CD14-positive monocyte (primary cell): ENCODE results near the gene DCC. TPM values are rescaled to one million over a fixed set of nuclear protein-coding genes. Genes with fewer than 3 reads are reported as not detected.

Source experiments
- DNase-seq, 3 donors: peaks; one replicate each; pipeline ENCODE4 v3.0.0-alpha.2; 2011 to 2022
- H2AFZ ChIP-seq: 2 replicates; pipeline ENCODE4 v1.6.0; 2012; ENCODE audit warnings: mild to moderate bottlenecking, low read depth, low read length, inconsistent platforms; ENCODE audit not compliant: insufficient read depth, poor library complexity, severe bottlenecking
- H3K27ac ChIP-seq, 2 donors: 1 replicate in 1 of 2; 2 replicates in 1 of 2; pipeline ENCODE4 v1.5.1; 2012 to 2013; ENCODE audit warnings: low read length in 2 of 2, control low read depth in 1 of 2, inconsistent platforms in 1 of 2, low read depth in 1 of 2, mild to moderate bottlenecking in 1 of 2
- H3K27me3 ChIP-seq, 2 donors: one replicate each; pipeline versions ENCODE4 v1.6.0 to v1.6.1; 2011 to 2013; ENCODE audit warnings: low read length in 2 of 2; ENCODE audit not compliant: control insufficient read depth in 2 of 2, insufficient read depth in 2 of 2
- H3K36me3 ChIP-seq, 2 donors: replicated peaks in 1 of 2; 1 replicate in 1 of 2; 2 replicates in 1 of 2; pipeline versions ENCODE4 v1.5.1 to v1.6.1; 2012 to 2013; ENCODE audit warnings: low read length in 2 of 2, control low read depth in 1 of 2, inconsistent platforms in 1 of 2, mild to moderate bottlenecking in 1 of 2; ENCODE audit not compliant: insufficient read depth in 2 of 2, control insufficient read depth in 1 of 2
- H3K4me1 ChIP-seq, 2 donors: 1 replicate in 1 of 2; 2 replicates in 1 of 2; pipeline versions ENCODE4 v1.5.1 to v1.6.1; 2012 to 2013; ENCODE audit warnings: low read length in 2 of 2, control low read depth in 1 of 2, inconsistent platforms in 1 of 2, mild to moderate bottlenecking in 1 of 2, moderate library complexity in 1 of 2; ENCODE audit not compliant: insufficient read depth in 2 of 2, control insufficient read depth in 1 of 2
- H3K4me2 ChIP-seq: replicated peaks from 2 replicates; pipeline ENCODE3; 2012; ENCODE audit warnings: low read length, moderate library complexity, mild to moderate bottlenecking; ENCODE audit not compliant: poor library complexity, severe bottlenecking; ENCODE audit errors: extremely low read depth
- H3K4me3 ChIP-seq, 3 experiments: fragments of 200-600 bp in 1 of 3; sonication (generic) in 1 of 3; replicated peaks in 1 of 3; 1 replicate in 2 of 3; 2 replicates in 1 of 3; pipeline ENCODE4 v1.5.1; 2011 to 2013; ENCODE audit warnings: low read length in 3 of 3, mild to moderate bottlenecking in 3 of 3, control low read depth in 2 of 3, low read depth in 2 of 3, inconsistent platforms in 1 of 3, moderate library complexity in 1 of 3
- H3K79me2 ChIP-seq: 2 replicates; pipeline ENCODE4 v1.6.0; 2012; ENCODE audit warnings: mild to moderate bottlenecking, control low read depth, inconsistent platforms, low read length, moderate library complexity; ENCODE audit not compliant: insufficient read depth
- H3K9ac ChIP-seq: 2 replicates; pipeline ENCODE4 v1.6.0; 2017; ENCODE audit warnings: low read length, mild to moderate bottlenecking; ENCODE audit not compliant: insufficient read depth, poor library complexity, severe bottlenecking
- H3K9me3 ChIP-seq, 2 donors: replicated peaks in 1 of 2; 1 replicate in 1 of 2; 2 replicates in 1 of 2; pipeline versions ENCODE4 v1.5.1 to v1.6.1; 2012 to 2013; ENCODE audit warnings: low read length in 2 of 2, control low read depth in 1 of 2; ENCODE audit not compliant: control insufficient read depth in 1 of 2, insufficient read depth in 1 of 2
- H4K20me1 ChIP-seq: 2 replicates; pipeline ENCODE4 v1.6.0; 2012; ENCODE audit warnings: mild to moderate bottlenecking, low read length, control low read depth, moderate library complexity; ENCODE audit not compliant: insufficient read depth
- H3K27ac Mint-ChIP-seq, 7 donors: one replicate each; pipeline ENCODE4 v1.8.0; 2020; ENCODE audit warnings: mild to moderate bottlenecking in 7 of 7, mixed read lengths in 7 of 7, moderate library complexity in 6 of 7, inconsistent platforms in 2 of 7
- H3K27me3 Mint-ChIP-seq, 3 donors: one replicate each; pipeline ENCODE4 v1.8.0; 2021 to 2022; ENCODE audit warnings: low read depth in 3 of 3, mild to moderate bottlenecking in 3 of 3, mixed read lengths in 3 of 3, moderate library complexity in 3 of 3, inconsistent platforms in 1 of 3
- H3K36me3 Mint-ChIP-seq, 2 donors: one replicate each; pipeline ENCODE4 v1.8.0; 2020; ENCODE audit warnings: mixed read lengths in 2 of 2, inconsistent platforms in 1 of 2, mild to moderate bottlenecking in 1 of 2
- H3K4me1 Mint-ChIP-seq: one replicate; pipeline ENCODE4 v1.8.0; 2020; ENCODE audit warnings: mild to moderate bottlenecking, mixed read lengths
- H3K4me3 Mint-ChIP-seq, 2 donors: one replicate each; pipeline ENCODE4 v1.8.0; 2020; ENCODE audit warnings: mild to moderate bottlenecking in 2 of 2, mixed read lengths in 2 of 2, moderate library complexity in 1 of 2
- H3K9me3 Mint-ChIP-seq, 7 donors: one replicate each; pipeline ENCODE4 v1.8.0; 2020 to 2022; ENCODE audit warnings: mixed read lengths in 7 of 7, mild to moderate bottlenecking in 6 of 7, moderate library complexity in 6 of 7, inconsistent platforms in 2 of 7
- WGBS: methylation state at CpG from one replicate; pipeline ENCODE4 v1.1.5; 2013; ENCODE audit warnings: missing lambda C conversion rate; ENCODE audit not compliant: insufficient coverage; 5-methylcytosine and 5-hydroxymethylcytosine counted together
- intact Hi-C, 2 donors: fragments of 100-400 bp; cut with micrococcal nuclease; formaldehyde crosslinking; loops; one replicate each; pipeline versions ENCODE4 v1.15.0 to v1.15.1; 2023
- polyA plus RNA-seq, 3 donors: library from polyadenylated mRNA; depleted of rRNA in 1 of 3; unstranded in 2 of 3; stranded (reverse) in 1 of 3; fragments of 300-500 nt in 2 of 3; fragments of >200 nt in 1 of 3; fragmentation: Illumina TruSeq in 2 of 3; gene quantifications; 1 replicate in 2 of 3; 2 replicates in 1 of 3; pipeline ENCODE4 v1.2.3, GENCODE V29; 2012 to 2021
- TF ChIP-seq, protein P1 (sequence below): fragments of 200-600 bp; IDR thresholded peaks from one replicate; pipeline ENCODE4 v1.8.0; 2022; ENCODE audit warnings: antibody characterized with exemption, mild to moderate bottlenecking

Gene DCC
- polyA plus RNA-seq, 3 donors = not detected

DNA sequence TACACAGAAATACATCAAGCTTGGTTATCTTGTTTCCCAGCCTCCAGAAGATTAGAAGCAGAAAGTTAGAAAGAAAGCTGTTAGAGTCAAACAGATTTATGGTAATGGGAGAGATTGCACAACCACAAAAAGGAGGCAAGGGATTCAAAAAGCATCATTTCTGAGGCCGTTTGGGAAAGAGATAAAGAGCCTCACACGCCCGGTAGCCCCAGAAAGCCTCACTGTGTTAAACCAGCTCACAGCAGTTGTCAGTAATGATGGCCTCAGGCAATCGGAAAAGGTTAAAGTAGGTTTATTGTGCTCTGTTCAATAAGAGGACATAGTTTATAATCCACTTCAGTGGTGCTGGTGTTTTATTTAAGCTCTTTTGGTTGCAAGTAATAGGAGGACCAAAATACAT is 111.3 kb downstream of the DCC start:
- Histone ChIP-seq H3K4me2 (no peak overlapping the region), H3K4me1 (no peaks in the 10 kb centered on the region), H3K27me3 (no peaks in the 10 kb centered on the region), H3K79me2 (no peaks in the 10 kb centered on the region), H3K36me3 (no peaks in the 10 kb centered on the region), H4K20me1 (no peaks in the 10 kb centered on the region), H3K9ac (no peak overlapping the region), H3K27ac (no peak overlapping the region), H3K4me3 (no peak overlapping the region), H3K9me3 (no peaks in the 10 kb centered on the region), H2AFZ (no peak overlapping the region)
- H3K4me1 Mint-ChIP-seq = no peaks in the 10 kb centered on the region
- no peak overlapping the region for H3K4me3 Mint-ChIP-seq
- WGBS = 59% methylated on average over 3 of the region's 4 CpGs
- H3K36me3 Mint-ChIP-seq = no peaks in the 10 kb centered on the region
- peaks cover 0 to 5% (median 0%) of the 10 kb centered on the region in 7 donors for H3K9me3 Mint-ChIP-seq
- no peak overlapping the region for H3K27ac Mint-ChIP-seq
- intact Hi-C loops = no loop called here
- no peaks in the 10 kb centered on the region for H3K27me3 Mint-ChIP-seq
- DNase-seq = no peak
- TF ChIP-seq, protein P1, sequence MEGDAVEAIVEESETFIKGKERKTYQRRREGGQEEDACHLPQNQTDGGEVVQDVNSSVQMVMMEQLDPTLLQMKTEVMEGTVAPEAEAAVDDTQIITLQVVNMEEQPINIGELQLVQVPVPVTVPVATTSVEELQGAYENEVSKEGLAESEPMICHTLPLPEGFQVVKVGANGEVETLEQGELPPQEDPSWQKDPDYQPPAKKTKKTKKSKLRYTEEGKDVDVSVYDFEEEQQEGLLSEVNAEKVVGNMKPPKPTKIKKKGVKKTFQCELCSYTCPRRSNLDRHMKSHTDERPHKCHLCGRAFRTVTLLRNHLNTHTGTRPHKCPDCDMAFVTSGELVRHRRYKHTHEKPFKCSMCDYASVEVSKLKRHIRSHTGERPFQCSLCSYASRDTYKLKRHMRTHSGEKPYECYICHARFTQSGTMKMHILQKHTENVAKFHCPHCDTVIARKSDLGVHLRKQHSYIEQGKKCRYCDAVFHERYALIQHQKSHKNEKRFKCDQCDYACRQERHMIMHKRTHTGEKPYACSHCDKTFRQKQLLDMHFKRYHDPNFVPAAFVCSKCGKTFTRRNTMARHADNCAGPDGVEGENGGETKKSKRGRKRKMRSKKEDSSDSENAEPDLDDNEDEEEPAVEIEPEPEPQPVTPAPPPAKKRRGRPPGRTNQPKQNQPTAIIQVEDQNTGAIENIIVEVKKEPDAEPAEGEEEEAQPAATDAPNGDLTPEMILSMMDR = no peak

DNA sequence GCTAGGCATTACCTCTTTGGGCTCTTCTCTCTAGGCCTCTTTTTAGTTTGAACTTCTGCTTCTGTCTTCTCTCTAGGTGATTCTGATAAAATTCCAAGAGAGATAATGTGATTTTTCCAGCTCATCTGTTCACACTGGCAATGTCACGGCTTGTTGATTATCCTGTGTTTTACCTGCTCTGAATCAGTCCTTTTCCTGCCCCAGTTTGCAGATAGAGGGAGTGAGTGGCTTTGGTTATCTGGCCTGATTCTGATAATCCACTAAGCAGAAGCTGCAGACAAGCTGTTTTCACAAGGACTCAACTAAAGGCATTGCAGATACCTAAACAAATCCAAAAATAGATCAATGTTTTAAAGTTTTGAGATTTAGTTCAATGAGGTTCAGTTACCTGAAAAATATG is 111.9 kb downstream of the DCC start:
- no peak overlapping the region for H3K27ac Mint-ChIP-seq
- WGBS = no CpG with 5 or more reads among the region's 1 CpG
- H3K36me3 Mint-ChIP-seq = no peaks in the 10 kb centered on the region
- Histone ChIP-seq H3K4me1 (no peaks in the 10 kb centered on the region), H3K9me3 (no peaks in the 10 kb centered on the region), H3K27me3 (no peaks in the 10 kb centered on the region), H3K79me2 (no peaks in the 10 kb centered on the region), H4K20me1 (no peaks in the 10 kb centered on the region), H3K27ac (no peak overlapping the region), H3K36me3 (no peaks in the 10 kb centered on the region), H3K4me3 (no peak overlapping the region), H2AFZ (no peak overlapping the region), H3K9ac (no peak overlapping the region), H3K4me2 (no peak overlapping the region)
- no peak overlapping the region for H3K4me3 Mint-ChIP-seq
- intact Hi-C loops = no loop called here
- TF ChIP-seq, protein P1 = no peak
- H3K9me3 Mint-ChIP-seq = peaks cover 0 to 5% (median 0%) of the 10 kb centered on the region in 7 donors
- DNase-seq = no peak
- H3K4me1 Mint-ChIP-seq = no peaks in the 10 kb centered on the region
- H3K27me3 Mint-ChIP-seq = no peaks in the 10 kb centered on the region
